AML-193 (cell line): ENCODE measurements around the gene NAV3.
"Not testable (repeated sequence)": the region's sequence is repeated elsewhere in the genome, so short reads cannot be mapped to it uniquely, and the experiment has no call there.

Experiments used
- DNase-seq, 2 experiments: peaks; one replicate each; lab custom pipeline; 2025; lab: John Stamatoyannopoulos, UW

The NAV3 gene

GRCh38 chr12:78040111-78040510 lies 209.4 kb downstream of the NAV3 start:
- DNase-seq, result no peak

DNA sequence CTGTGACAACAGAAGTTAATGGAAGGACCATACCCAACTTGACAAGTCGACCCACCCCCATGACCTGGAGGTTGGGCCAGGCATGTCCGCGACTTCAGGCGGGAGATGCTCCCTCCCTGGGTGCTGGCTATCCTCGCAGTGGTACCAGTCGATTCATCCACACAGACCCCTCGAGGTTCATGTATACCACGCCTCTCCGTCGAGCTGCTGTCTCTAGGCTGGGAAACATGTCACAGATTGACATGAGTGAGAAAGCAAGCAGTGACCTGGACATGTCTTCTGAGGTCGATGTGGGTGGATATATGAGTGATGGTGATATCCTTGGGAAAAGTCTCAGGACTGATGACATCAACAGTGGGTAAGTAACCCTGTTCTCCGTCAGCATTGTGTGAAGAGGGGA lies 220.1 kb downstream of the NAV3 start:
- DNase-seq, result no peak

GRCh38 chr12:78055545-78055944 lies 224.9 kb downstream of the NAV3 start:
- DNase-seq, result no peak

- no peak for DNase-seq
Observed at GRCh38 chr12:78057075-78057474, 226.4 kb downstream of the NAV3 start.

GRCh38 chr12:78060186-78060585 lies 229.5 kb downstream of the NAV3 start:
- DNase-seq, result no peak

DNA sequence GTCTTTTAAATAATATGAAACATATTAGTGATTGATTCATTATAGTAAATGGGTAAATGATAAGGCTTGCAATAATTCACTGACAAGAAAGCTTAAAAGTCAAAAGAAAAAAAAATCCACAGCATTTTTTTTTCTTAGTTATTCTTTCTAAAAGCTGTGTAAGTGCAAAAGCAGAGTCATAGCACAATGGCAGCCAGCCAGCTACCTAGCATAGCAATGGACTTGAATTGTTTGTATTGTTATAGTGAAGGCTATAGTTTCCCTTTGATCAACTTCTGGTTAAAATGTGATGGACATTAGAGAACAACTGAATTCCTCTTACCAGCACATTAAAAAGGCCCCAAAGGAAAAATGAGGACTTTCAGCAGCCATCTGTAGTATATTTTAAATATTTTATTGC lies 232.1 kb downstream of the NAV3 start:
- peak; percentile 14 to 27 for DNase-seq

- DNase-seq, result no peak
Observed at GRCh38 chr12:78081590-78082314, 251.1 kb downstream of the NAV3 start.

- DNase-seq, result no peak
Observed at GRCh38 chr12:78085542-78086182, 255.0 kb downstream of the NAV3 start.

GRCh38 chr12:78086553-78087362 lies 256.1 kb downstream of the NAV3 start:
- peak in 1 of 2 experiments; percentile 13 for DNase-seq

GRCh38 chr12:78087363-78087675 lies 256.6 kb downstream of the NAV3 start:
- DNase-seq, result no peak

DNA sequence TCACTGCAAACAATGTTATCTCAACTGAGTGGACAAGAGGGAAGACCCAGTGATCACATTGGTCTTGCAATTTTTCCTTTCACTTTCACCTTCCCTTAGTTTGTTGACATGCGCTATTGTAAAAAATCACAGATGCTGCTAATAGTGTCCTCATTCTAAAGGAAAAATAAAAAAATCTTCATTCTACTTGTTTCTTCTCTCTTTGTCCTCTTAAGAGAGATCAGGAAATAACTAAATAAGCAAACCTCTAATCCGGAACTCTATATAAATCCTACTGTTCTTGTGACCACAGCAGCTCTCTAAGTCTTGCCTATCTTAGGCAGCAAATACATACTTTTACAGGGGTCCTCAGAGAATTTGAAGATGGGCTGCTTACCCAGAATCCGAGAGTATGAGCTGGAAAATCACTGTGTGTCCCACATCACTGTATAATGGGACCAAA lies 257.7 kb downstream of the NAV3 start:
- DNase-seq, result peak in 1 of 2 experiments; percentile 3

DNA sequence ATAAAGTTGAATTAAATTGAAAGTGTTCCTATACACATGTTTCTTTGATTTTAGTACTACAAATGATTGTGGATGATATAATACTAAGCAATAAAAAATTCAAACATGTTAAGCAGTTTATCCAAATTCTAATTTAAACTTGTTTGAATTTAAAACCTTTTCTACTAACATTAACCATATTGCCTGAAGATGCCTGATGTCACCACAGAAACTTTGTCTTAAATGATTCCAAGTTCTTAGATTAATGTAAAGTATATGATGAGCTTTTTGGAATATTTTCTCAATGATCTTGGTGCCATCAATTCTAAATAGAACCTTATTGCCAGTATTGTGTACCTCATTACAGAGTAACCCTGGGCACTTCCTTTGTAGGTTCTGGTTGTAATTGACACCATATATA lies 259.6 kb downstream of the NAV3 start:
- no peak for DNase-seq

GRCh38 chr12:78095623-78096022 lies 264.9 kb downstream of the NAV3 start:
- DNase-seq, result no peak

DNA sequence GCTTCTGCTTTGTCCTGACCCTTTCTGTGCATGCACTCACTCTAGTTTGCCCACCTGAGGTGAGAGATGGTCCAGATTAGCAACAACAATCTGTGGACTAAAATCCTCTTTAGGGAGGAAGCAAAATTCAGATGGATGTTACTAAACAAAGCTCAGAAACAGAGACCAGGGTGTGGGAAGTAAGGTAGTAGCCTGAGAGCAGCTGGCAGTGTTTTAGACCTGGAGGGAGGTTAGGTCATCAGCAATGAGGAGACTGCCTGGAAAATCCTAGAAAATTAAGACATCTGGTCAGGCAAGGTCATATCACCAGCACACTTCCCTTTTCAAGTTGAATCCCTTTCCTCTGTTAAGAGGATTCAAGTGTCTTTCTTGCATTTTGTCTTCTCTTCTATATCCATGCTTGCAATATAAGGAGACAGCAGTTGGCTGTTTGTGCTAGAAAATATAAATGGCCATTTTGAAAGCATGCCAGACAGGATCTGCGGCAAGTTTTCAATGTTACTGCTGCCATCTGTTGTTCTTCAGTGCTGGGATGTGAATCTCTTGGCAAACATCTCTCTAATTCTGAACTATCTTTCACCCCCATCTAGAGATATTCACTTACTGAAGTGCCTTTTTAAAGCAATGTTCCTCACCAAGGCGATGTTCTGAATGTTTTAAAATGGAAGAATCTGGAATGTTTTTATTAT lies 266.4 kb downstream of the NAV3 start:
- no peak for DNase-seq

GRCh38 chr12:78099806-78100205 lies 269.1 kb downstream of the NAV3 start:
- no peak for DNase-seq

GRCh38 chr12:78101113-78101876 lies 270.6 kb downstream of the NAV3 start:
- DNase-seq, result no peak

- DNase-seq, result no peak
Observed at GRCh38 chr12:78101946-78102635, 271.4 kb downstream of the NAV3 start.

DNA sequence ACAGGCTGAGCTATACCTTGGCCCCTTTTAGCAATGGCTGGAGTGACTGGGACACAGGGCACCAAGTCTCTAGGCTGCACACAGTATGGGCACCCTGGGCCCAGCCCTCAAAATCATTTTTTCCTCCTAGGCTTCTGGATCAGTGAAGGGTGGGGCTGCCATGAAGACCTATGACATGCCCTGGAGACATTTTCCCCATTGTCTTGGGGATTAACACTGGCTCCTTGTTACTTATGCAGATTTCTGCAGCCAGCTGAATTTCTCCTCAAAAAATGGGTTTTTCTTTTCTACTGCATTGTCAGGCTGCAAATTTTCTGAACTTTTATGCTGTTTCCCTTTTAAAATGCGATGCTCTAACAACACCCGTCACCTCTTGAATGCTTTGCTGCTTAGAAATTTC lies 272.1 kb downstream of the NAV3 start:
- not testable (repeated sequence) for DNase-seq

DNA sequence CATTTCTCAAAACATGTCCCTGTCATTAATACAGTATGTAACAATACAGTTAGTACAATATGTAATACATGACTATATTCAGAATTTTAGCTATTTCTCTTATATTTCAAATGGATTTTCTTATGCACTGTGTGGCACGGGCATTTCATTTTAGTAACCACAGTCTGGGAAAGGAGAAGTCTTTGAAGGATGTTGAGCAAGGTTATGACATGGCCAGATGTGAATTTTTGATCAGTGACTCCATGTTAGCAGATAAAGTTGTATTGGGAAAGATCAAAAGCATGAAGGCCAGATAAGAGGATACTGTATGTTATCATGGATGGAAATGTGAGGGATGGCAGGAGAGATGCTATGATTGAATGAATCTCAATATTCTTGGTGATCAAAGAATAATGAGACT lies 285.2 kb downstream of the NAV3 start:
- DNase-seq, result peak; percentile 49 to 52

DNA sequence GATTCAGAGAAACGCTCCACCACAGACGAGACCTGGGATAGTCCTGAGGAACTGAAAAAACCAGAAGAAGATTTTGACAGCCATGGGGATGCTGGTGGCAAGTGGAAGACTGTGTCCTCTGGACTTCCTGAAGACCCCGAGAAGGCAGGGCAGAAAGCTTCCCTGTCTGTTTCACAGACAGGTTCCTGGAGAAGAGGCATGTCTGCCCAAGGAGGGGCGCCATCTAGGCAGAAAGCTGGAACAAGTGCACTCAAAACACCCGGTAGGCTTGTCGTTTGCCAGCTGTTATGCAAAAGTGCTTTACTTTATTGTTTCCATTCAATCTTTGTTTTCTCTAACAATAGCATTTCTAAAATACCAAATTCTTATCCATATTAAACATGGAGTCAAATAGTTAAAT lies 287.3 kb downstream of the NAV3 start:
- DNase-seq, result peak in 1 of 2 experiments; percentile 5

- no peak for DNase-seq
Observed at GRCh38 chr12:78118486-78118885, 287.8 kb downstream of the NAV3 start.
